Body of pancreas (tissue), 4 donors: Measurements from ENCODE around the gene CBX4.

Source experiments
- POLR2A ChIP-seq, 3 donors: fragments of 450-650 bp; IDR thresholded peaks; one replicate each; pipeline ENCODE4 v1.6.1; 2016; ENCODE audit warnings: antibody characterized with exemption in 3 of 3, mild to moderate bottlenecking in 2 of 3
- TF ChIP-seq, protein P1 (sequence below), 7 experiments: fragments of 450-650 bp in 4 of 7; fragments of 200-600 bp in 3 of 7; sonication (generic) in 3 of 7; IDR thresholded peaks; one replicate each; pipeline ENCODE4 v1.5.1; 2016 to 2019; ENCODE audit warnings: antibody characterized with exemption in 7 of 7

- TF ChIP-seq, protein P1, sequence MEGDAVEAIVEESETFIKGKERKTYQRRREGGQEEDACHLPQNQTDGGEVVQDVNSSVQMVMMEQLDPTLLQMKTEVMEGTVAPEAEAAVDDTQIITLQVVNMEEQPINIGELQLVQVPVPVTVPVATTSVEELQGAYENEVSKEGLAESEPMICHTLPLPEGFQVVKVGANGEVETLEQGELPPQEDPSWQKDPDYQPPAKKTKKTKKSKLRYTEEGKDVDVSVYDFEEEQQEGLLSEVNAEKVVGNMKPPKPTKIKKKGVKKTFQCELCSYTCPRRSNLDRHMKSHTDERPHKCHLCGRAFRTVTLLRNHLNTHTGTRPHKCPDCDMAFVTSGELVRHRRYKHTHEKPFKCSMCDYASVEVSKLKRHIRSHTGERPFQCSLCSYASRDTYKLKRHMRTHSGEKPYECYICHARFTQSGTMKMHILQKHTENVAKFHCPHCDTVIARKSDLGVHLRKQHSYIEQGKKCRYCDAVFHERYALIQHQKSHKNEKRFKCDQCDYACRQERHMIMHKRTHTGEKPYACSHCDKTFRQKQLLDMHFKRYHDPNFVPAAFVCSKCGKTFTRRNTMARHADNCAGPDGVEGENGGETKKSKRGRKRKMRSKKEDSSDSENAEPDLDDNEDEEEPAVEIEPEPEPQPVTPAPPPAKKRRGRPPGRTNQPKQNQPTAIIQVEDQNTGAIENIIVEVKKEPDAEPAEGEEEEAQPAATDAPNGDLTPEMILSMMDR (IDR thresholded peaks at IDR 0.05) = no peak
- TF ChIP-seq POLR2A (IDR thresholded peaks at IDR 0.05) = no peak
These were observed 8.9 kb downstream of the CBX4 start for GRCh38 chr17:79830303-79830702.
